GM21360 (cell line): Measurements from ENCODE around the gene MYBBP1A.

ENCODE experiments used
- ATAC-seq: cut with Tn5 transposase; IDR thresholded peaks from one replicate; pipeline ENCODE4 v1.9.1; 2021; ENCODE audit warnings: mild to moderate bottlenecking, moderate library complexity; ENCODE audit not compliant: unreplicated experiment

Gene MYBBP1A

GRCh38 chr17:4549781-4550533 lies 5.2 kb downstream of the MYBBP1A start:
- no peak for ATAC-seq

GRCh38 chr17:4548721-4549531 lies 6.3 kb downstream of the MYBBP1A start:
- no peak for ATAC-seq

GRCh38 chr17:4548061-4548461 lies 7.1 kb downstream of the MYBBP1A start:
- ATAC-seq = no peak

- ATAC-seq = no peak
Measured at GRCh38 chr17:4547118-4547906, 7.9 kb downstream of the MYBBP1A start.

- ATAC-seq = no peak
Measured at GRCh38 chr17:4545217-4545951, 9.8 kb downstream of the MYBBP1A start.

- ATAC-seq = no peak
Measured at GRCh38 chr17:4544951-4545216, 10.3 kb downstream of the MYBBP1A start.

- ATAC-seq = no peak
Measured at GRCh38 chr17:4544135-4544950, 10.8 kb downstream of the MYBBP1A start.

- no peak for ATAC-seq
Measured at GRCh38 chr17:4543557-4544026, 11.6 kb downstream of the MYBBP1A start.

GRCh38 chr17:4542726-4543191 lies 12.4 kb downstream of the MYBBP1A start:
- no peak for ATAC-seq

GRCh38 chr17:4542003-4542725 lies 13.0 kb downstream of the MYBBP1A start:
- no peak for ATAC-seq

GRCh38 chr17:4541328-4542002 lies 13.7 kb downstream of the MYBBP1A start:
- ATAC-seq = no peak

- ATAC-seq = no peak
Measured at GRCh38 chr17:4540687-4541327, 14.4 kb downstream of the MYBBP1A start.

GRCh38 chr17:4540224-4540651 lies 14.9 kb downstream of the MYBBP1A start:
- ATAC-seq = no peak

GRCh38 chr17:4539576-4540223 lies 15.5 kb downstream of the MYBBP1A start:
- ATAC-seq = no peak

- no peak for ATAC-seq
Measured at GRCh38 chr17:4539025-4539424, 16.2 kb downstream of the MYBBP1A start.

- ATAC-seq = no peak
Measured at GRCh38 chr17:4538236-4539002, 16.8 kb downstream of the MYBBP1A start.
